GM23248 (cell line): ENCODE results near the gene VWA5B2. TPM values are rescaled to one million over a fixed set of nuclear protein-coding genes. Genes with fewer than 3 reads are reported as not detected.

ENCODE experiments used
- DNase-seq: peaks from one replicate; pipeline ENCODE4 v3.0.0-alpha.2; 2015
- H2AFZ ChIP-seq: fragments of 200-600 bp; sonication (generic); 2 replicates; pipeline ENCODE4 v1.6.1; 2016; ENCODE audit warnings: antibody characterized with exemption
- H3F3A ChIP-seq: fragments of 200-600 bp; sonication (generic); 2 replicates; pipeline ENCODE4 v1.6.1; 2016; ENCODE audit warnings: mild to moderate bottlenecking, antibody characterized with exemption, mixed run types; ENCODE audit not compliant: insufficient read depth
- H3K27ac ChIP-seq: fragments of 200-600 bp; sonication (generic); 2 replicates; pipeline ENCODE4 v1.5.1; 2016; ENCODE audit warnings: mild to moderate bottlenecking
- H3K27me3 ChIP-seq: fragments of 200-600 bp; sonication (generic); replicated peaks from 2 replicates; pipeline ENCODE4 v1.6.1; 2016; ENCODE audit warnings: mild to moderate bottlenecking; ENCODE audit not compliant: insufficient read depth
- H3K36me3 ChIP-seq: fragments of 200-600 bp; sonication (generic); 2 replicates; pipeline ENCODE4 v1.6.1; 2016; ENCODE audit warnings: low read depth, mild to moderate bottlenecking
- H3K4me1 ChIP-seq: fragments of 200-600 bp; sonication (generic); 2 replicates; pipeline ENCODE4 v1.6.1; 2016; ENCODE audit warnings: mild to moderate bottlenecking; ENCODE audit not compliant: insufficient read depth
- H3K4me2 ChIP-seq: fragments of 200-600 bp; sonication (generic); one replicate; pipeline ENCODE4 v1.6.1; 2016; ENCODE audit warnings: mild to moderate bottlenecking; ENCODE audit not compliant: unreplicated experiment
- H3K4me3 ChIP-seq: fragments of 200-600 bp; sonication (generic); 2 replicates; pipeline ENCODE4 v1.5.1; 2016; ENCODE audit warnings: mild to moderate bottlenecking
- H3K79me2 ChIP-seq: fragments of 200-600 bp; sonication (generic); 2 replicates; pipeline ENCODE4 v1.6.1; 2016; ENCODE audit warnings: mild to moderate bottlenecking; ENCODE audit not compliant: insufficient read depth
- H3K9ac ChIP-seq: fragments of 200-600 bp; sonication (generic); 2 replicates; pipeline ENCODE4 v1.6.1; 2016; ENCODE audit warnings: mild to moderate bottlenecking
- H3K9me2 ChIP-seq: fragments of 200-600 bp; sonication (generic); 2 replicates; pipeline ENCODE4 v1.6.1; 2016; ENCODE audit warnings: mixed run types, mild to moderate bottlenecking, moderate library complexity; ENCODE audit not compliant: insufficient read depth
- H3K9me3 ChIP-seq: fragments of 200-600 bp; sonication (generic); one replicate; pipeline ENCODE4 v1.6.1; 2017; ENCODE audit warnings: low read depth
- H4K20me1 ChIP-seq: fragments of 200-600 bp; sonication (generic); 2 replicates; pipeline ENCODE4 v1.6.0; 2016; ENCODE audit not compliant: insufficient read depth
- EZH2 ChIP-seq: fragments of 200-600 bp; sonication (generic); IDR thresholded peaks from 2 replicates; pipeline ENCODE4 v1.6.1; 2018; ENCODE audit warnings: antibody characterized with exemption, mild to moderate bottlenecking; ENCODE audit not compliant: insufficient read depth, poor library complexity, severe bottlenecking
- EZH2phosphoT487 ChIP-seq: fragments of 200-600 bp; sonication (generic); IDR thresholded peaks from 2 replicates; pipeline ENCODE4 v1.6.1; 2018; ENCODE audit warnings: antibody characterized with exemption, moderate library complexity, mild to moderate bottlenecking, low read depth; ENCODE audit not compliant: insufficient read depth
- WGBS, 2 experiments: methylation state at CpG; one replicate each; pipeline ENCODE4 v1.1.6; 2015 to 2017; ENCODE audit warnings: low lambda C conversion rate in 2 of 2, low coverage in 1 of 2; ENCODE audit errors: missing lambda C conversion rate in 2 of 2; 5-methylcytosine and 5-hydroxymethylcytosine counted together
- in situ Hi-C: fragments of 300-500 bp; cut with MboI; formaldehyde crosslinking; loops from 2 replicates; pipeline ENCODE4 v1.15.0; 2020
- polyA plus RNA-seq: library from polyadenylated mRNA; unstranded; fragments of >200 nt; fragmentation: Nextera tagmentation; extraction: Ambion mirVana; gene quantifications from 2 replicates; pipeline ENCODE4 v1.2.1, GENCODE V29; 2016
- total RNA-seq: library from RNA; depleted of rRNA; stranded (reverse); fragments of >200 nt; shearing (Covaris generic); gene quantifications from 2 replicates; pipeline ENCODE4 v1.2.3, GENCODE V29; 2014

VWA5B2 gene
- total and polyA plus RNA-seq, 2 experiments from 2014 or later = not detected

- H3K27me3 ChIP-seq = no peaks in the 10 kb centered on the region
- H3K4me2 ChIP-seq = no peak overlapping the region
- TF ChIP-seq EZH2 (no peak), EZH2phosphoT487 (no peak)
- peak overlapping the region; percentile 90 for H3K9ac ChIP-seq
- H3F3A ChIP-seq = peaks cover 65% of the 10 kb centered on the region
- H3K9me3 ChIP-seq = no peaks in the 10 kb centered on the region
- DNase-seq = no peak
- peaks cover 72% of the 10 kb centered on the region for H3K79me2 ChIP-seq
- 96 to 97% methylated on average over 18 of the region's 18 CpGs for WGBS, 2 experiments
- no peak overlapping the region for H2AFZ ChIP-seq
- in situ Hi-C loops = no loop called here
- H4K20me1 ChIP-seq = no peaks in the 10 kb centered on the region
- H3K4me3 ChIP-seq = 0 out of 2 replicates have a peak overlapping the region, but pooled peaks have one; percentile 55
- H3K36me3 ChIP-seq = peaks cover 53% of the 10 kb centered on the region
- peak overlapping the region; percentile 81 for H3K27ac ChIP-seq
- H3K4me1 ChIP-seq = peaks cover 11% of the 10 kb centered on the region
- no peaks in the 10 kb centered on the region for H3K9me2 ChIP-seq
Measured at GRCh38 chr3:184184546-184185230, 44.7 kb upstream of the VWA5B2 start.

DNA sequence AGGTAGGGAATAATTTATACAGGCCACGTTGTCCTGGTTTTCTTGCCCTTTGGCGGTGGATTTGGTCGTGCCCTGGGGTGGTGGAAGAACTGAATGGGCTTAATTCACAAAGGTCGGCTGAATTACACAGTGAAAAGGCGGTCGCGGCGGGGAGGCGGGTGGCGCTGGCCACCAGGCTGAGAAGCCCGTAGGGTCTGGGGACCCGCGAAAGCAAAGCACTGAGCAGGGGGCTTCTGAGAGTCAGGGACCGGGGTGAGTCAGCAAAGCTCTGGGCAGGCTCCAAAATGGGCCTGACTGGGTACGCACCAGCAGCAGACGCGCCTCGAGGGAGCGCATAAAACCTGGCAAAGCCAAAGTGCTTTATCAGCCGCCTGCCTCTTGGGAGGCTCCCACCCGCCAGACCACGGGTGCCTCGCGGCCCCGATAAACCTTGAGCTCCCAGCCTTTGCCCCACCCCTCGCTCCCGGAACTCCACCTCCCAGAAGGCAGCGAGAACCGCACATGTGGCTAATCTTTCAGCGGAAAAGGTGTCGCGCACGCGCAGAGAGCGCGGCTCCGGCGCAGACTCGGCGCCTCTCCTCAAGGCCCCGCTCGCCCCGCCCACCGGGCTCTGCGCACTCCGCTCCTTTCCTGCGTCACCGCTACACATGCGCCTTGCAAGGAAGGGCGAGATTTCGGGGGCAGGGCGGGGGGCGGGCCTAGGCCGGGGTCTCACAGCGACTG, 43.8 kb upstream of the VWA5B2 start:
- peak; percentile 100 for DNase-seq
- Histone ChIP-seq H3K27ac (peak overlapping the region; percentile 81), H3K4me2 (peak overlapping the region; percentile 39), H4K20me1 (no peaks in the 10 kb centered on the region), H3K27me3 (no peaks in the 10 kb centered on the region), H3K9me3 (no peaks in the 10 kb centered on the region), H3K9ac (peak overlapping the region; percentile 90), H3K4me3 (peak overlapping the region; percentile 80), H3K4me1 (peaks cover 6% of the 10 kb centered on the region; the same call in 1 of the 2 replicates), H3F3A (peaks cover 55% of the 10 kb centered on the region), H2AFZ (peak overlapping the region; percentile 55), H3K9me2 (no peaks in the 10 kb centered on the region), H3K79me2 (peaks cover 72% of the 10 kb centered on the region), H3K36me3 (peaks cover 51% of the 10 kb centered on the region)
- 2 to 3% methylated on average over 53 of the region's 55 CpGs for WGBS, 2 experiments
- in situ Hi-C loops = no loop called here
- TF ChIP-seq EZH2phosphoT487 (no peak), EZH2 (no peak)

DNA sequence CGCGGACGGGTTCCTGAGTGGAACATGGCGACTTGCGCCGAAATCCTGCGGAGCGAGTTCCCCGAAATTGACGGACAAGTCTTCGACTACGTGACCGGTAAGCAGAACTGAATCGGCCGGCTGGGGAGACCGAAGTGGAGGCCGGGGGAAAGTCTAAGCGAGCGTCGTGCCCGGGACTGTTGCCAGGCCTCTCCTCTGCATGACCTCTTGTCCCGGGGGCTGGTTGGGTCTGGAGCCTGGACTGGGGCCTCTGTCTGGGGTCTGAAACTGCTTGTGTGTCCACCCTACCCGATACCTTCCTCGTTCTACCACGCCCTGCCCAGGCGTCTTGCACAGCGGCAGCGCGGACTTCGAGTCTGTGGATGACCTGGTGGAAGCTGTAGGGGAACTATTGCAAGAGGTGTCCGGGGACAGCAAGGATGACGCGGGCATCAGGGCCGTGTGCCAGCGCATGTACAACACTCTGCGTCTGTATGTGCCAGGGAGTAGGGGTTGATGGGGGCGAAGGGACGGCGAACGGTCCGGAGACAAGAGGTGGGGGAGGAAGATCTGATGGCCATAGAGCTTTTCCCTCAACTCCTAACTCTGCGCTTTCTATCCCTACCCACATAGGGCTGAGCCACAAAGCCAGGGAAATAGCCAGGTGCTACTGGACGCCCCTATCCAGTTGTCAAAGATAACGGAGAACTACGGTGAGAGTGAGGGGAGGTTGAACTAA, 43.0 kb upstream of the VWA5B2 start, which contains the start of gene ABCF3:
Gene ABCF3, plus strand, starts transcription at position 16 of the 718 bp plus-strand sequence. Its CDS starts 9 bp downstream, at position 25.
- H3K4me2 ChIP-seq = peak within 1 kb of the TSS; percentile 80
- H3K9ac ChIP-seq = peak within 1 kb of the TSS; percentile 90
- H3K27ac ChIP-seq = peak within 1 kb of the TSS; percentile 81
- H4K20me1 ChIP-seq = no peaks in the 10 kb centered on the region
- H3K4me1 ChIP-seq = peaks cover 6% of the 10 kb centered on the region; the same call in 1 of the 2 replicates
- H3K79me2 ChIP-seq = peaks cover 72% of the 10 kb centered on the region
- peak within 1 kb of the TSS; percentile 59 for H2AFZ ChIP-seq
- peaks cover 51% of the 10 kb centered on the region for H3K36me3 ChIP-seq
- H3K9me2 ChIP-seq = no peaks in the 10 kb centered on the region
- in situ Hi-C loops = no loop called here
- peak within 1 kb of the TSS; percentile 80 for H3K4me3 ChIP-seq
- TF ChIP-seq EZH2phosphoT487 (no peak), EZH2 (no peak)
- 1 to 2% methylated on average over 42 to 45 of the region's 45 CpGs for WGBS, 2 experiments
- no peaks in the 10 kb centered on the region for H3K9me3 ChIP-seq
- H3K27me3 ChIP-seq = no peaks in the 10 kb centered on the region
- peaks cover 48% of the 10 kb centered on the region for H3F3A ChIP-seq
- DNase-seq = peak; percentile 82

- H3K36me3 ChIP-seq = peaks cover 50% of the 10 kb centered on the region
- TF ChIP-seq EZH2phosphoT487 (no peak), EZH2 (no peak)
- peaks cover 43% of the 10 kb centered on the region for H3F3A ChIP-seq
- H2AFZ ChIP-seq = no peak overlapping the region
- H3K27me3 ChIP-seq = no peaks in the 10 kb centered on the region
- peak; percentile 32 for DNase-seq
- in situ Hi-C loops = no loop called here
- H3K9ac ChIP-seq = peak overlapping the region; percentile 90
- no peaks in the 10 kb centered on the region for H4K20me1 ChIP-seq
- peak overlapping the region; percentile 80 for H3K4me2 ChIP-seq
- peaks cover 69% of the 10 kb centered on the region for H3K79me2 ChIP-seq
- 0 to 2% methylated on average over 3 of the region's 3 CpGs for WGBS, 2 experiments
- peaks cover 6% of the 10 kb centered on the region; the same call in 1 of the 2 replicates for H3K4me1 ChIP-seq
- H3K9me2 ChIP-seq = no peaks in the 10 kb centered on the region
- H3K27ac ChIP-seq = peak overlapping the region; percentile 81
- peak overlapping the region; percentile 80 for H3K4me3 ChIP-seq
- no peaks in the 10 kb centered on the region for H3K9me3 ChIP-seq
Measured at GRCh38 chr3:184186902-184187207, 42.5 kb upstream of the VWA5B2 start.
